GM18858 (cell line): Measurements from ENCODE around the gene MAGOHB.
"Not testable (repeated sequence)": the region's sequence is repeated elsewhere in the genome, so short reads cannot be mapped to it uniquely, and the experiment has no call there.

Source experiments
- ATAC-seq: cut with Tn5 transposase; IDR thresholded peaks from one replicate; pipeline ENCODE4 v1.9.1; 2021; ENCODE audit not compliant: unreplicated experiment

Gene MAGOHB

DNA sequence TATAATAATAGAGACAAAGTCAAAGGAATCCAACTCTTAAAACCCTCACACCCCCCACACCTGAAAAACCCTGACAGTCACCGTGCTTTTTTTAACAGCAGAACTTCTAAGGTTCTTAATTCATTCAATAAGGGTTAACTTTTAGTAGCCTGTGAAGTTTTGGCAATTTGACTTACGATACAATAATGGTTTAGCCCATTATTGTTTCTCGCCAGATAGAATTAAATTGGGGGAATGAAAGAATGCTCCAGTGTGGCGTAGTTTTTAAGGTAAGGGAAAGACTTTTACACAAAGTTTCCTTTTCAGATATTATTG is 604 bp upstream of the MAGOHB start:
- ATAC-seq: no peak

DNA sequence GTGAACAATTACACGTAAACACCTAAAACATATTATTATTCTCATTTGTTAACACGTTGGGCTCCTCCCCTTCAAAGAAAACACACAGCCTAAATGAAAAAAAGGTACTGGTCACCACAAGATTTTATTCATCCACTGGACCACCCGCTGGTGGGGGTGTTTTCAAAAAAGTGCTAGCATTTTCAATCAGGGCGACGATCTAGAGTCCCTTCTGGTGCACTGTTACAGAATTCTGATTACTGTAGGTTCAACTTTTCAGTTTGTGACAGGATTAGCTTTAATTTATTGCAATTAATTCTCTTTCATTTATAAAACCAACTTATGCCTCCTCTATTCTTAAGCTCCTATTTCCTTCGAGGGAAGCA is 443 bp downstream of the MAGOHB start:
- ATAC-seq: peak; percentile 4

DNA sequence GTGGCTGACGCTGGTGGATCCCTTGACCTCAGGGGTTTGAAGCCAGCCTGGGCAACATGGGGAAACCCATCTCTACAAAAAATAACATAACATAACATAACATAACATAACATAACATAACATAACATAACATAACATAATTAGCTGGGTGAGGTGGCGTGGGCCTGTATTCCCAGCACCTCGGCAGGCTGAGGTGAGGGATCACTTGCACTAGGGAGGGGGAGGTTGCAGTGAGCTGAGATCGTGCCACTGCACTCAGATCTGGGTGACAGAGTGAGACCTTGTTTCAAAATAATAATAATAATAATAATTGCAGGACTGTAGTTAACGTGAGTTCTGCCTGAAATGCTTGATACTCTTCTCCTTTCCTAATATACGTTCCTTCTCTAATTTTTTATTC is 1.3 kb downstream of the MAGOHB start:
- ATAC-seq: no peak

GRCh38 chr12:10611258-10611657 is 2.2 kb downstream of the MAGOHB start:
- ATAC-seq: not testable (repeated sequence)

DNA sequence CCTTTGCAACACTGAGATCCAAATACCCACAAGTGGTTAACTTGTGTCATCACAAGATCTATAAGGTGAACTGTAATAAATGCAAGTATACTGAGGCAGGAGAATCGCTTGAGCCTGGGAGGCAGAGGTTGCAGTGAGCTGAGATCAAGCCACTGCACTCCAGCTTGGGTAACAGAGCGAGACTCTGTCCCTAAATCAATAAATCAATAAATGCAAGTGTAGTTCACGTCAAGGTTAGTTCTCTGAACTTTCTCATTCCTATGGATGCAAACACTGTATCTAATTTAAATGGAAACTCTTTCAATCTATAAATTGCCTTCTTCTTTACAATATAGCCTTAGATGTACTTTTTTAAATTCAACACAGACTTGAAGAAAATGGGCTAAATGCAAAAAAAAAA is 3.2 kb downstream of the MAGOHB start:
- no peak for ATAC-seq

DNA sequence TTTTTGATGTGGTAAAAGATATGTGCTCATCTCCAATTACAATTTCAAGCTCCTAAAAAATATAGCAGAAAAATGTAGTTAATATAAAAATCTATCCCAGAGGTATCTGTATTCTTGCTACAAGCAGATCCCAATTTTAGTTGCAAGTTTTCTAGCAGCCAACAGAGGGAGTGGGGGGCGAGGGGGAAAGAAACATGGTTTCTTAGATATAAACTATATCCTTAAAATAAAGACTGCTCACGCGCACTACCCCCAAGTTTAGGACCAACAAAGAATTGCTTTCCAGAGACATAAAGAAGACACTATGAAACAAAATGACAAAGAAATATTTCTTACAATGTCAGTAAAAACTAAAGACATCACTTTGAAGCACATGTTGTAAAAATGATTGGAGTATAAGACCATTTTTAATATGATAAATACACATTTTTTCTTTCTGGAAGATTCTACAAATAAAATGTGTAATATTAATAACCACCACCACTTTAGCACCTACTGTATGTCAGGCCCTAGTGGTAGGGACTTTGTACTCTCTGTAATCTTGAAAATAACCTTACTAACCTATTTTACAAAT is 5.4 kb downstream of the MAGOHB start:
- no peak for ATAC-seq

GRCh38 chr12:10601860-10602259 is 11.5 kb downstream of the MAGOHB start:
- ATAC-seq: no peak

DNA sequence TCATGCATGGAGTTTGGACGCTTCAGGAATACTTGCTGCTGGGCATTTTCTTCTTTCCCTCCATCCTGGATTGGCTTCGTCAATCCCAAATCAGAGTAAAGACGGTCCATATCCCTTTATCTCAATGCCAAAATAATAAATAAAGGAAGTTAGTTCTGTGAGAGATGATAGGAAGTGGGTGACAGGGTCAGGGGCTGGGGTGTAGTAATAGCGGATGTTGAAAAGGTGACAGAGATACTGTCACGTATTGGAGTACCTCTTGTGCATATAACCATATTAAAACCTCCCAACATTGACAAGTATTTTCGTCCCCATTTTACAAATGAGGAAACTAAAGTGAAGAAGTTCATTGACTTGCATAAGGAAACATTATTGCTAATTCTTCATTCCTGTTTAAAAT is 12.4 kb downstream of the MAGOHB start:
- no peak for ATAC-seq

- no peak for ATAC-seq
Observed at GRCh38 chr12:10595881-10596280, 17.5 kb downstream of the MAGOHB start.

GRCh38 chr12:10590966-10591365 is 22.4 kb downstream of the MAGOHB start:
- ATAC-seq: no peak

DNA sequence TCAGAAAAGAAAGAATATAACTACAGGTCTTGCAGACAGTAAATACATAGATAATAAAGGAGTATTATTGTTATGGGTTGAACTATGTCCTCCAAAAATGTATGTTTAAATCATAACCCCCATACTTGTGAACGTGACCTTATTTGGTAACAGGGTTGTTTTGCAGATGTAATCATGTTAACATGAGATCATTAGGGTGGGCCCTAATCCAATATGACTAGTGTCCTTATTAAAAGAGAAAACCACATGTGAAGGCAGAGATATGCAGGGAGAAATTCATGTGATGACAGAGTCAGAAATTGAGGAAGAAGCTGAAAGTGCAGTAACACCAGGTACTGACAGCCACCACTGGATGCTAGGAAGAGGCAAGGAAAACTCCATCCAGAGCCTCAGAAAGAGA is 29.0 kb downstream of the MAGOHB start:
- ATAC-seq: no peak

DNA sequence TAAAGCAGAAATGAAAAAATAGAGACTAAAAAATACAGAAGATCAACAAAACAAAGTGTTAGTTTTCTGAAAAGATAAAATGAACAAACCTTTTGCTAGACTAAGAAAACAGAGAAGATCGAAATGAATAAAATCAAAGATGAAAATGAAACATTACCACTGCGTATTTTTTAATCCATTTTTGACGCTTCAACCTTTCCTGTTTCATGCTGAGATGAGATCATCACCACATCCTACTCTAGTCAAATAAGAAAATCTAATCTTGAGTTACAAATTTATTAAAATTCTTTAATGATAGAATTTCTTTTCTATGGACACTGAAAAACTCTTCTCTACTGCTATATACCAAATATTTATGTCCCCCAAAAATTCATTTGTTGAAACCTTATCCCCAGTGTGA is 30.7 kb downstream of the MAGOHB start:
- ATAC-seq: no peak

GRCh38 chr12:10582133-10582532 is 31.3 kb downstream of the MAGOHB start:
- not testable (repeated sequence) for ATAC-seq

DNA sequence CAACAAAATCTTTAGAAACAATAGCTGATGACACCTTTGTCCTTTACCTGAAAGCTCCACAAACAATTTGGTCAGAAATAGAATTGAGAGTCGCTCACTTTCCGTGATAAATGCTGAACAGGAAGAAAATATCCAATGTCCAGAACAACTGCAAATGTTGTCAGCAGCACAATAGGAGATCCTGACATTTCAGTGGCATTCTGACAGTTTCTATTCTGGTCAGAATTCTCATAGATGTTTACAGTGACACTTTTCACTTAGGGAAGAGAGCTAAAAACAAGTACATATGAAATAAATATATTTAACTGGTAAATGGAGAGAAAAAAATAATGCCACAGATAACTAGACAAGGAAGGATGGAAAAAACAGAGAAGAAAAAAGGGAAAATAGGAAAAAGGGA is 39.1 kb downstream of the MAGOHB start:
- ATAC-seq: no peak

- not testable (repeated sequence) for ATAC-seq
Observed at GRCh38 chr12:10572021-10572490, 41.4 kb downstream of the MAGOHB start.

DNA sequence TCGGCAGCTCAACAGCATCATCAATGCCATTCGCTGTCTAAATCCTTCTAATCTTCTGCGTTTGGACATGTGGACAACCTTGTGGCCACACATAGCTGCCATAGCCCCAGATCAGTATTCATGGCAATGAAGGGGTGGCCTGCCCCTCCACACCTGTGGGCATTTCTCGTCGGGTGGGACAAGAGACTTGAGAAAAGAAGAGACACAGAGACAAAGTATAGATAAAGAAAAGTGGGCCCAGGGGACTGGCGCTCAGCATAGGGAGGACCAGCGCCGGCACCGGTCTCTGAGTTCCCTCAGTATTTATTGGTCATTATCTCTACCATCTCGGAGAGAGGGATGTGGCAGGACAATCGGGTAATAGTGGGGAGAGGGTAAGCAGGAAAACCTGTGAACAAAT is 42.3 kb downstream of the MAGOHB start:
- ATAC-seq: no peak

GRCh38 chr12:10567813-10568212 is 45.6 kb downstream of the MAGOHB start:
- no peak for ATAC-seq

DNA sequence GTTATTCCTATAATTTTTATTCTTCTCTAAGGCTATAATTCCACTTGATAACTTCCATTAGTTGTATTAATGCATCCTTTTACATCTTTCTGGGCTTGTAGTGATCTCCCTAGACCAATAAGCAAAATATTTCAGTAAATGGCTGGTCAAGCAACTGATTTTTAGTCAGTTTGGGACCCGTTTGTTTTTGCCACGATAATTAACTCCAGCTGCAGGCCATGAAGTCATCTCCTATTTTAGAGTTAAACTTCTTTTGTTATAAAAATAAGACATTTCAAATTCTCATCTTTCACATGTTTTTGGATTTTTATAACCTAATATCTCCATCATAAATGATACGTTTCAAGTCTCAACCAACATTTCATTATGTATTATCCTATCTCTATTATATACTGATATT is 49.4 kb downstream of the MAGOHB start:
- ATAC-seq: no peak

DNA sequence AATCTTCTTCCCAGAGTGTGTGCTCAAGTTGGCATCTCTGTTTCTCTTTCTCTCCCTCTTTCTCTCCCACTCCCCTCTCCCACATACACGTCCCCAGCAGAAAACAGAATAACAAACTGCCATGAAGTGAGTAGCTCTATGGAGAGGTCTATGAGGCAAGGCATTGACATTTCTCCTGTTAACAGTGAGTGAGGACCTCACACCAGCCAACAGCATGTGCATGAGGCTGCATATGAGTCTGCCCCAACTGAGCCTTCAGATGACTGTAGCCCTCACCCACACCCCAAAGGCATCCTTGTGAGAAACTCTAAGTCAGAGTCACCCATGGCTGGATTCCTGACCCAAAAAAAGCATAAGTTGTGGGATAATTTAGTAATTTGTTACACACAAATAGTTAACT is 50.4 kb downstream of the MAGOHB start:
- ATAC-seq: no peak

- ATAC-seq: no peak
Observed at GRCh38 chr12:10562306-10562933, 51.0 kb downstream of the MAGOHB start.

- no peak for ATAC-seq
Observed at GRCh38 chr12:10559244-10559643, 54.2 kb downstream of the MAGOHB start.

GRCh38 chr12:10558789-10559188 is 54.6 kb downstream of the MAGOHB start:
- ATAC-seq: no peak

- no peak for ATAC-seq
Observed at GRCh38 chr12:10558301-10558700, 55.1 kb downstream of the MAGOHB start.
